Heart left ventricle (tissue), 16 donors: ENCODE data around the gene SEPTIN14. TPM values are rescaled to one million over a fixed set of nuclear protein-coding genes. Genes with fewer than 3 reads are reported as not detected.
"Not testable (repeated sequence)": the region's sequence is repeated elsewhere in the genome, so short reads cannot be mapped to it uniquely, and the experiment has no call there.

Source experiments
- ATAC-seq, 4 donors: fragments of 200-7000 bp; cut with Tn5 transposase; one replicate each; pipeline ENCODE4 v1.9.1; 2020 to 2022; ENCODE audit warnings: moderate library complexity in 4 of 4, mild to moderate bottlenecking in 3 of 4, moderate number of reproducible peaks in 1 of 4
- DNase-seq, 5 donors: peaks; one replicate each; pipeline ENCODE4 v3.0.0-alpha.2; 2020
- H3K27ac ChIP-seq, 12 donors: fragments of 200-600 bp; sonication (generic) in 4 of 12; one replicate each; pipeline versions ENCODE4 v1.5.0 to v1.8.0; 2016 to 2022; ENCODE audit warnings: mild to moderate bottlenecking in 2 of 12
- H3K27me3 ChIP-seq, 9 donors: fragments of 200-600 bp; sonication (generic) in 2 of 9; one replicate each; pipeline versions ENCODE4 v1.5.1 to v1.8.0; 2016 to 2022; ENCODE audit warnings: mild to moderate bottlenecking in 3 of 9
- H3K36me3 ChIP-seq, 9 donors: fragments of 200-600 bp; sonication (generic) in 2 of 9; one replicate each; pipeline versions ENCODE4 v1.5.0 to v1.8.0; 2018 to 2022; ENCODE audit warnings: mild to moderate bottlenecking in 2 of 9
- H3K4me1 ChIP-seq, 12 donors: fragments of 200-600 bp; sonication (generic) in 4 of 12; one replicate each; pipeline versions ENCODE4 v1.5.0 to v1.8.0; 2016 to 2022; ENCODE audit warnings: mild to moderate bottlenecking in 3 of 12
- H3K4me3 ChIP-seq, 12 donors: fragments of 200-600 bp; sonication (generic) in 4 of 12; one replicate each; pipeline versions ENCODE4 v1.5.0 to v1.8.0; 2017 to 2022; ENCODE audit warnings: mild to moderate bottlenecking in 9 of 12, moderate library complexity in 4 of 12
- H3K9me3 ChIP-seq, 12 donors: fragments of 200-600 bp; sonication (generic) in 4 of 12; one replicate each; pipeline versions ENCODE4 v1.5.0 to v1.8.0; 2016 to 2022; ENCODE audit warnings: mild to moderate bottlenecking in 1 of 12
- CTCF ChIP-seq, 12 donors: fragments of 200-600 bp; sonication (generic) in 4 of 12; IDR thresholded peaks; one replicate each; pipeline versions ENCODE4 v1.5.0 to v1.8.0; 2018 to 2022; ENCODE audit warnings: antibody characterized with exemption in 12 of 12, mild to moderate bottlenecking in 5 of 12
- POLR2A ChIP-seq, 2 donors: fragments of 450-650 bp; IDR thresholded peaks; one replicate each; pipeline ENCODE4 v1.6.1; 2017; ENCODE audit warnings: antibody characterized with exemption in 2 of 2, mild to moderate bottlenecking in 2 of 2, moderate library complexity in 2 of 2
- WGBS, 4 donors: extraction: QIAGEN DNeasy Blood & Tissue Kit in 2 of 4; methylation state at CpG; one replicate each; pipeline versions ENCODE4 v1.1.5 to v1.1.7; 2013 to 2018; 5-methylcytosine and 5-hydroxymethylcytosine counted together
- intact Hi-C, 10 donors: fragments of 100-400 bp; cut with DNase I; formaldehyde crosslinking; loops; one replicate each; pipeline versions ENCODE4 v1.11.1 to v1.14.2; 2022
- long read RNA-seq, 3 donors: library from polyadenylated mRNA; unstranded; transcript quantifications; one replicate each; pipeline ENCODE4 v2.0.0, GENCODE V29; 2020 to 2021
- polyA plus RNA-seq, 2 donors: library from polyadenylated mRNA; stranded (reverse); fragments of 200-250 nt; gene quantifications; one replicate each; pipeline ENCODE4 v1.2.3, GENCODE V29; 2013
- total RNA-seq, 9 donors: library from RNA; depleted of rRNA in 2 of 9; stranded (reverse); fragments of >200 nt in 2 of 9; fragmentation: NEBNext Ultra II Directional in 3 of 9; extraction: Animal tissue kit (Norgen Biotek cat#: 25700) in 3 of 9; gene quantifications; one replicate each; pipeline versions ENCODE4 v1.1.0 to v1.2.4, GENCODE V29; 2016 to 2023
- donor health status: ischemic (EF 13 %, LVEDD 7.1; RV severe dilation, severe dysfunction).
- donor health status: healthy with polysubstance abuse.
- donor health status: DM: no; HTN: yes; CAD: no.
- donor health status: DM: no; HTN: no; CAD: no.
- donor health status: ischemic (EF 25% LVEDD 6.9; RV normal size, moderate dysfunction).
- donor health status: ischemic (EF 25% LVEDD 5.7; RV mildly dilated, moderate dysfunction).
- donor health status: healthy.
- donor health status: DM: yes; HTN: yes; CAD: no.
- donor health status: ischemic (EF 35%, LVEDD 5.7; RV mildly dilated, moderate dysfunction).
- donor health status: nonischemic (EF 11% LVEDD 7.7; RV severe dilation, severe dysfunction).
- donor health status: DM: yes; HTN: yes; CAD: no.
- donor health status: PGD.
- donor health status: ischemic (EF 29% LVEDD 5.4; RV normal size, mild dysfunction).
- donor health status: nonischemic (EF 23%, LVEDD 6.1; RV moderate dilation, normal function).

SEPTIN14 gene
- not detected for total RNA-seq
- not detected for polyA plus RNA-seq
- long read RNA-seq, donor 1, result 0 reads
- long read RNA-seq, donor 2, result 0 reads
- long read RNA-seq, donor 3, result 0 reads

GRCh38 chr7:55862652-55863051, at the start of gene SEPTIN14:
Gene SEPTIN14, minus strand, starts transcription at chr7:55862752. Its CDS starts 756 bp downstream, at chr7:55861996.
- H3K4me3 ChIP-seq, H3K36me3 ChIP-seq, H3K4me1 ChIP-seq, H3K9me3 ChIP-seq, DNase-seq, ATAC-seq, H3K27ac ChIP-seq, H3K27me3 ChIP-seq, intact Hi-C loops: not testable (repeated sequence)
- 63 to 81% (median 74%) methylated on average over 2 of the region's 2 CpGs for WGBS, 4 donors

GRCh38 chr7:55903985-55904759, 41.6 kb upstream of the SEPTIN14 start:
- ATAC-seq (no peak), DNase-seq (no peak)
- intact Hi-C loops, result no loop called here
- 57 to 84% (median 77%) methylated on average over 5 to 8 of the region's 8 CpGs for WGBS, 4 donors
- Histone ChIP-seq H3K36me3 (peaks cover 0 to 32% (median 4%) of the 10 kb centered on the region in 9 donors), H3K4me3 (no peak overlapping the region), H3K27ac (no peak overlapping the region), H3K4me1 (no peaks in the 10 kb centered on the region), H3K9me3 (peaks cover 0 to 9% (median 0%) of the 10 kb centered on the region in 12 donors), H3K27me3 (no peaks in the 10 kb centered on the region)
- TF ChIP-seq CTCF (IDR thresholded peaks at IDR 0.05), result no peak
- TF ChIP-seq POLR2A (IDR thresholded peaks at IDR 0.05), result no peak

GRCh38 chr7:55901059-55901458, 38.5 kb upstream of the SEPTIN14 start:
- intact Hi-C loops, DNase-seq, H3K4me1 ChIP-seq, H3K27ac ChIP-seq, H3K4me3 ChIP-seq, ATAC-seq, H3K27me3 ChIP-seq, H3K9me3 ChIP-seq: not testable (repeated sequence)
- peaks cover 0 to 19% (median 4%) of the 10 kb centered on the region in 9 donors for H3K36me3 ChIP-seq
- WGBS, 4 donors, result 99 to 100% (median 100%) methylated on average over 1 of the region's 1 CpG

GRCh38 chr7:55898287-55898686, 35.7 kb upstream of the SEPTIN14 start:
- no peaks in the 10 kb centered on the region for H3K27me3 ChIP-seq
- ATAC-seq (no peak), DNase-seq (no peak)
- peaks cover 0 to 3% (median 0%) of the 10 kb centered on the region in 12 donors for H3K9me3 ChIP-seq
- H3K27ac ChIP-seq, result no peak overlapping the region
- WGBS, 4 donors, result 78 to 81% (median 80%) methylated on average over 4 of the region's 4 CpGs
- TF ChIP-seq POLR2A (IDR thresholded peaks at IDR 0.05) (no peak), CTCF (IDR thresholded peaks at IDR 0.05) (no peak)
- intact Hi-C loops, result loop anchor here in 2 of 10 donors (10.0 kb wide), 2 partner anchors 47 to 167 kb away; partner anchors contain the start of gene SUMF2 (in 1 of the 2)
- H3K36me3 ChIP-seq, result peaks cover 0 to 19% (median 8%) of the 10 kb centered on the region in 9 donors
- no peaks in the 10 kb centered on the region for H3K4me1 ChIP-seq
- no peak overlapping the region for H3K4me3 ChIP-seq

GRCh38 chr7:55895021-55895420, 32.5 kb upstream of the SEPTIN14 start:
- H3K27me3 ChIP-seq, result no peaks in the 10 kb centered on the region
- H3K4me1 ChIP-seq, result no peaks in the 10 kb centered on the region
- ATAC-seq, result peak in 1 of 4 donors; percentile 62
- intact Hi-C loops, result loop anchor here in 2 of 10 donors (10.0 kb wide), 2 partner anchors 50 to 170 kb away; partner anchors contain the start of gene SUMF2 (in 1 of the 2)
- H3K4me3 ChIP-seq, result no peak overlapping the region
- no peak overlapping the region for H3K27ac ChIP-seq
- peaks cover 0 to 3% (median 0%) of the 10 kb centered on the region in 12 donors for H3K9me3 ChIP-seq
- TF ChIP-seq POLR2A (IDR thresholded peaks at IDR 0.05) (no peak), CTCF (IDR thresholded peaks at IDR 0.05) (no peak)
- 58 to 70% (median 62%) methylated on average over 4 of the region's 4 CpGs for WGBS, 4 donors
- no peak for DNase-seq
- peaks cover 0 to 4% (median 0%) of the 10 kb centered on the region in 9 donors for H3K36me3 ChIP-seq
